ENCODE results near the gene DYNC1LI1.

DNA sequence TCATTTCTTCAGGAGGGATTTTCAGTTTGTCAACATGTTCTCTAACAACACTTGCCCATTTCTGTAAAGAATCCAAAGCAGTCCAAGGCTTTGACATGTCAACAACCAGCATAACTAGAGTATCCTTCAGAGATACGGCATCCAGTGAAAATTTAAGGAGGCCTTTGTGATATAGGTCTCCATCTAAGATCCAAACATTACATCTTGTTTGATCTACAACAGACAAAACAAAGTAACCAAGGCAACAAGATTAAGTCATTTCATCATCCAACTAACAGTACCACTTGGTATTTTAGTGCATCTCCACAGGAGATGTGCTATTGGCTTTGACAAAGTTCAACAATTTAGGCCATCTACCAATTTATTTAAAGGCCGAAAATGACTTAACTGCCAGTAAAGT is 25.8 kb downstream of the DYNC1LI1 start:
- TF ChIP-seq, protein P1, sequence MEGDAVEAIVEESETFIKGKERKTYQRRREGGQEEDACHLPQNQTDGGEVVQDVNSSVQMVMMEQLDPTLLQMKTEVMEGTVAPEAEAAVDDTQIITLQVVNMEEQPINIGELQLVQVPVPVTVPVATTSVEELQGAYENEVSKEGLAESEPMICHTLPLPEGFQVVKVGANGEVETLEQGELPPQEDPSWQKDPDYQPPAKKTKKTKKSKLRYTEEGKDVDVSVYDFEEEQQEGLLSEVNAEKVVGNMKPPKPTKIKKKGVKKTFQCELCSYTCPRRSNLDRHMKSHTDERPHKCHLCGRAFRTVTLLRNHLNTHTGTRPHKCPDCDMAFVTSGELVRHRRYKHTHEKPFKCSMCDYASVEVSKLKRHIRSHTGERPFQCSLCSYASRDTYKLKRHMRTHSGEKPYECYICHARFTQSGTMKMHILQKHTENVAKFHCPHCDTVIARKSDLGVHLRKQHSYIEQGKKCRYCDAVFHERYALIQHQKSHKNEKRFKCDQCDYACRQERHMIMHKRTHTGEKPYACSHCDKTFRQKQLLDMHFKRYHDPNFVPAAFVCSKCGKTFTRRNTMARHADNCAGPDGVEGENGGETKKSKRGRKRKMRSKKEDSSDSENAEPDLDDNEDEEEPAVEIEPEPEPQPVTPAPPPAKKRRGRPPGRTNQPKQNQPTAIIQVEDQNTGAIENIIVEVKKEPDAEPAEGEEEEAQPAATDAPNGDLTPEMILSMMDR (conservative IDR thresholded peaks at IDR 0.05; ENCODE audit: low read depth in 2 of 2): no peak
- TF ChIP-seq POLR2AphosphoS5 (IDR thresholded peaks at IDR 0.05; ENCODE audit: low read depth) (no peak), NANOG (IDR thresholded peaks at IDR 0.05; ENCODE audit: borderline replicate concordance) (no peak), JUNB (IDR thresholded peaks at IDR 0.05; ENCODE audit: unreplicated experiment) (no peak)

Measured in GM23338 (cell line).